HCT116 (cell line): ENCODE results near the gene CSNK2A1.

ENCODE experiments used
- ATF3 ChIP-seq: IDR thresholded peaks from 2 replicates; pipeline ENCODE4 v1.6.1; 2012
- CEBPB ChIP-seq: IDR thresholded peaks from 2 replicates; pipeline ENCODE4 v1.6.1; 2012; ENCODE audit warnings: low read depth
- EZH2 ChIP-seq: fragments of 200-600 bp; sonication (generic); IDR thresholded peaks from 2 replicates; pipeline ENCODE4 v1.6.1; 2017; ENCODE audit warnings: antibody characterized with exemption, mixed run types
- FOSL1 ChIP-seq: IDR thresholded peaks from 2 replicates; pipeline ENCODE4 v1.6.1; 2012; ENCODE audit warnings: low read depth
- MAX ChIP-seq: IDR thresholded peaks from 2 replicates; pipeline ENCODE4 v1.6.1; 2012
- POLR2A ChIP-seq: IDR thresholded peaks from 2 replicates; pipeline ENCODE4 v1.7.0; 2011; ENCODE audit warnings: borderline replicate concordance; ENCODE audit not compliant: insufficient read depth, insufficient read length; ENCODE audit errors: extremely low read depth
- POLR2AphosphoS5 ChIP-seq: IDR thresholded peaks from 2 replicates; pipeline ENCODE4 v1.6.1; 2011; ENCODE audit warnings: mild to moderate bottlenecking, low read depth, low read length, moderate library complexity
- SIN3A ChIP-seq: IDR thresholded peaks from 2 replicates; pipeline ENCODE4 v1.6.1; 2012; ENCODE audit warnings: low read depth
- SP1 ChIP-seq: IDR thresholded peaks from 2 replicates; pipeline ENCODE4 v1.6.1; 2012; ENCODE audit warnings: low read depth
- YY1 ChIP-seq: IDR thresholded peaks from 2 replicates; pipeline ENCODE4 v1.6.1; 2011; ENCODE audit warnings: low read length, low read depth, moderate library complexity, mild to moderate bottlenecking; ENCODE audit not compliant: insufficient replicate concordance; ENCODE audit errors: extremely low read depth
- ZFX ChIP-seq: fragments of 450-650 bp; IDR thresholded peaks from 2 replicates; pipeline ENCODE4 v1.6.1; 2017
- ZNF274 ChIP-seq: fragments of 200-500 bp; sonication (Bioruptor generic); IDR thresholded peaks from 2 replicates; pipeline ENCODE4 v1.6.1; 2014; ENCODE audit warnings: mild to moderate bottlenecking, low read depth, low read length, inconsistent platforms
- TF ChIP-seq, protein P1 (sequence below), 3 experiments: fragments of 200-600 bp in 1 of 3; sonication (generic) in 1 of 3; IDR thresholded peaks in 2 of 3; conservative IDR thresholded peaks in 1 of 3; 2 replicates each; pipeline ENCODE4 v1.5.1; 2012 to 2017; ENCODE audit warnings: low read depth in 2 of 3, low read length in 2 of 3, antibody characterized with exemption in 1 of 3, borderline replicate concordance in 1 of 3, control low read depth in 1 of 3, mild to moderate bottlenecking in 1 of 3, mixed read lengths in 1 of 3, mixed run types in 1 of 3, moderate library complexity in 1 of 3; ENCODE audit not compliant: insufficient read depth in 1 of 3

- TF ChIP-seq, protein P1, sequence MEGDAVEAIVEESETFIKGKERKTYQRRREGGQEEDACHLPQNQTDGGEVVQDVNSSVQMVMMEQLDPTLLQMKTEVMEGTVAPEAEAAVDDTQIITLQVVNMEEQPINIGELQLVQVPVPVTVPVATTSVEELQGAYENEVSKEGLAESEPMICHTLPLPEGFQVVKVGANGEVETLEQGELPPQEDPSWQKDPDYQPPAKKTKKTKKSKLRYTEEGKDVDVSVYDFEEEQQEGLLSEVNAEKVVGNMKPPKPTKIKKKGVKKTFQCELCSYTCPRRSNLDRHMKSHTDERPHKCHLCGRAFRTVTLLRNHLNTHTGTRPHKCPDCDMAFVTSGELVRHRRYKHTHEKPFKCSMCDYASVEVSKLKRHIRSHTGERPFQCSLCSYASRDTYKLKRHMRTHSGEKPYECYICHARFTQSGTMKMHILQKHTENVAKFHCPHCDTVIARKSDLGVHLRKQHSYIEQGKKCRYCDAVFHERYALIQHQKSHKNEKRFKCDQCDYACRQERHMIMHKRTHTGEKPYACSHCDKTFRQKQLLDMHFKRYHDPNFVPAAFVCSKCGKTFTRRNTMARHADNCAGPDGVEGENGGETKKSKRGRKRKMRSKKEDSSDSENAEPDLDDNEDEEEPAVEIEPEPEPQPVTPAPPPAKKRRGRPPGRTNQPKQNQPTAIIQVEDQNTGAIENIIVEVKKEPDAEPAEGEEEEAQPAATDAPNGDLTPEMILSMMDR (IDR thresholded peaks at IDR 0.05 in 2 of 3, conservative IDR thresholded peaks at IDR 0.05 in 1 of 3; ENCODE audit: borderline replicate concordance in 1 of 3, insufficient read depth in 1 of 3, low read depth in 2 of 3, low read length in 2 of 3) = no peak
- TF ChIP-seq FOSL1 (no peak), CEBPB (no peak), POLR2A (no peak), SP1 (no peak), POLR2AphosphoS5 (no peak), YY1 (no peak), EZH2 (no peak), ZFX (no peak), SIN3A (no peak), ATF3 (no peak), ZNF274 (no peak), MAX (no peak)
These were observed 14.5 kb upstream of the CSNK2A1 start for GRCh38 chr20:558117-558516.
